WTC11 (cell line): ENCODE data around the gene MYPN. TPM values are rescaled to one million over a fixed set of nuclear protein-coding genes. Genes with fewer than 3 reads are reported as not detected.
A peak's percentile ranks its signal among the peaks of the same experiment; 100 is the strongest.

Experiments
- ATAC-seq: fragments of 200-7000 bp; cut with Tn5 transposase; 2 replicates; pipeline ENCODE4 v1.10.0; 2021; ENCODE audit warnings: mild to moderate bottlenecking, moderate library complexity
- CTCF ChIA-PET: fragments of 300-600 bp; sonication (Branson Sonifier 250); formaldehyde crosslinking; loops from one replicate; lab custom pipeline; 2021; ENCODE audit warnings: antibody characterized with exemption; lab: Charles Lee
- POLR2A ChIA-PET: fragments of 350-600 bp; sonication (Branson Sonifier 250); formaldehyde crosslinking; loops from one replicate; lab custom pipeline; 2021; ENCODE audit warnings: antibody characterized with exemption; lab: Charles Lee
- DNase-seq: peaks from one replicate; pipeline ENCODE4 v3.0.0; 2021; ENCODE audit warnings: low spot score
- H3K27ac Mint-ChIP-seq: 2 replicates; pipeline ENCODE4 v1.8.0; 2021; ENCODE audit warnings: mixed read lengths
- H3K27me3 Mint-ChIP-seq: 2 replicates; pipeline ENCODE4 v1.8.0; 2021; ENCODE audit warnings: low read depth, mild to moderate bottlenecking, moderate library complexity, mixed read lengths
- H3K36me3 Mint-ChIP-seq: 2 replicates; pipeline ENCODE4 v1.8.0; 2021; ENCODE audit warnings: mixed read lengths
- H3K4me1 Mint-ChIP-seq: 2 replicates; pipeline ENCODE4 v1.8.0; 2022; ENCODE audit warnings: mixed read lengths
- H3K4me3 Mint-ChIP-seq: 2 replicates; pipeline ENCODE4 v1.8.0; 2021; ENCODE audit warnings: mild to moderate bottlenecking, moderate library complexity, mixed read lengths
- H3K9me3 Mint-ChIP-seq: 2 replicates; pipeline ENCODE4 v1.8.0; 2021; ENCODE audit warnings: mixed read lengths
- CBFB ChIP-seq: sonication (generic); formaldehyde crosslinking; IDR thresholded peaks from 2 replicates; pipeline ENCODE4 v1.8.1; 2022; ENCODE audit warnings: mild to moderate bottlenecking, low read depth, missing genetic modification reagents
- FOXJ3 ChIP-seq: sonication (generic); formaldehyde crosslinking; IDR thresholded peaks from 2 replicates; pipeline ENCODE4 v1.9.0; 2021; ENCODE audit warnings: missing genetic modification reagents, mild to moderate bottlenecking, borderline replicate concordance
- FOXK1 ChIP-seq: sonication (generic); formaldehyde crosslinking; IDR thresholded peaks from 2 replicates; pipeline ENCODE4 v1.8.0; 2022; ENCODE audit warnings: mild to moderate bottlenecking, moderate library complexity, missing genetic modification reagents
- GABPB1 ChIP-seq: sonication (generic); formaldehyde crosslinking; IDR thresholded peaks from 2 replicates; pipeline ENCODE4 v1.8.1; 2023; ENCODE audit warnings: mild to moderate bottlenecking, missing genetic modification reagents
- GTF2I ChIP-seq: fragments of 250-450 bp; sonication (Bioruptor Pico); conservative IDR thresholded peaks from 2 replicates; pipeline ENCODE4 v1.4.0; 2021; ENCODE audit warnings: mild to moderate bottlenecking
- JAZF1 ChIP-seq: fragments of 250-450 bp; sonication (Bioruptor Pico); IDR thresholded peaks from 2 replicates; pipeline ENCODE4 v1.9.0; 2021; ENCODE audit warnings: moderate library complexity, mild to moderate bottlenecking, inconsistent platforms
- NFE2L1 ChIP-seq: sonication (generic); formaldehyde crosslinking; IDR thresholded peaks from 2 replicates; pipeline ENCODE4 v1.8.1; 2023; ENCODE audit warnings: missing genetic modification reagents
- NR1H2 ChIP-seq: sonication (generic); formaldehyde crosslinking; IDR thresholded peaks from 2 replicates; pipeline ENCODE4 v1.9.0; 2021; ENCODE audit warnings: mild to moderate bottlenecking, moderate library complexity, missing genetic modification reagents
- NR2C2 ChIP-seq: sonication (generic); formaldehyde crosslinking; IDR thresholded peaks from 2 replicates; pipeline ENCODE4 v1.8.0; 2022; ENCODE audit warnings: mild to moderate bottlenecking, missing genetic modification reagents
- NR3C1 ChIP-seq: sonication (generic); formaldehyde crosslinking; conservative IDR thresholded peaks from 2 replicates; pipeline ENCODE4 v1.8.1; 2023; ENCODE audit warnings: low read depth, mild to moderate bottlenecking, missing genetic modification reagents
- RELA ChIP-seq: sonication (generic); formaldehyde crosslinking; IDR thresholded peaks from 2 replicates; pipeline ENCODE4 v1.8.1; 2022; ENCODE audit warnings: missing genetic modification reagents, mild to moderate bottlenecking, borderline replicate concordance
- SP1 ChIP-seq: sonication (generic); formaldehyde crosslinking; conservative IDR thresholded peaks from 2 replicates; pipeline ENCODE4 v1.8.1; 2022; ENCODE audit warnings: missing genetic modification reagents
- TCF7 ChIP-seq: sonication (generic); formaldehyde crosslinking; IDR thresholded peaks from 2 replicates; pipeline ENCODE4 v1.8.0; 2022; ENCODE audit warnings: mild to moderate bottlenecking, low read depth, missing genetic modification reagents, moderate library complexity
- TEAD1 ChIP-seq: sonication (generic); formaldehyde crosslinking; IDR thresholded peaks from 2 replicates; pipeline ENCODE4 v1.8.0; 2022; ENCODE audit warnings: mild to moderate bottlenecking, missing genetic modification reagents
- ZNF121 ChIP-seq: sonication (generic); formaldehyde crosslinking; IDR thresholded peaks from 2 replicates; pipeline ENCODE4 v1.8.0; 2023; ENCODE audit warnings: missing genetic modification reagents
- ZNF138 ChIP-seq: sonication (generic); formaldehyde crosslinking; conservative IDR thresholded peaks from 2 replicates; pipeline ENCODE4 v1.8.1; 2022; ENCODE audit warnings: mild to moderate bottlenecking, moderate library complexity, missing genetic modification reagents
- ZNF232 ChIP-seq: sonication (generic); formaldehyde crosslinking; IDR thresholded peaks from 2 replicates; pipeline ENCODE4 v1.8.0; 2022; ENCODE audit warnings: mild to moderate bottlenecking, missing genetic modification reagents
- ZNF317 ChIP-seq: sonication (generic); formaldehyde crosslinking; IDR thresholded peaks from 2 replicates; pipeline ENCODE4 v1.8.1; 2023; ENCODE audit warnings: low read depth, mild to moderate bottlenecking, moderate library complexity, missing genetic modification reagents, borderline replicate concordance
- total RNA-seq: library from RNA; stranded (reverse); gene quantifications from 3 replicates; pipeline ENCODE4 v1.2.3, GENCODE V29; 2021
- TF ChIP-seq, protein P1 (sequence below): sonication (generic); formaldehyde crosslinking; IDR thresholded peaks from 2 replicates; pipeline ENCODE4 v1.8.1; 2023; ENCODE audit warnings: mild to moderate bottlenecking, missing genetic modification reagents, moderate library complexity
- TF ChIP-seq, protein P2 (sequence below): fragments of 200-600 bp; IDR thresholded peaks from 2 replicates; pipeline ENCODE4 v1.8.0; 2022; ENCODE audit warnings: antibody characterized with exemption
- TF ChIP-seq, protein P3 (sequence below): sonication (generic); formaldehyde crosslinking; IDR thresholded peaks from 2 replicates; pipeline ENCODE4 v1.8.0; 2022; ENCODE audit warnings: missing genetic modification reagents
- TF ChIP-seq, protein P4 (sequence below): sonication (generic); formaldehyde crosslinking; IDR thresholded peaks from 2 replicates; pipeline ENCODE4 v1.8.0; 2022; ENCODE audit warnings: mild to moderate bottlenecking, missing genetic modification reagents
- TF ChIP-seq, protein P5 (sequence below): sonication (generic); formaldehyde crosslinking; IDR thresholded peaks from 2 replicates; pipeline ENCODE4 v1.8.0; 2022; ENCODE audit warnings: mild to moderate bottlenecking, missing genetic modification reagents
- TF ChIP-seq, protein P6 (sequence below): sonication (generic); formaldehyde crosslinking; conservative IDR thresholded peaks from 2 replicates; pipeline ENCODE4 v1.8.1; 2023; ENCODE audit warnings: mild to moderate bottlenecking, low read depth, missing genetic modification reagents, moderate library complexity

MYPN gene
- total RNA-seq, 1 experiment from 2014 or later, result not detected

DNA sequence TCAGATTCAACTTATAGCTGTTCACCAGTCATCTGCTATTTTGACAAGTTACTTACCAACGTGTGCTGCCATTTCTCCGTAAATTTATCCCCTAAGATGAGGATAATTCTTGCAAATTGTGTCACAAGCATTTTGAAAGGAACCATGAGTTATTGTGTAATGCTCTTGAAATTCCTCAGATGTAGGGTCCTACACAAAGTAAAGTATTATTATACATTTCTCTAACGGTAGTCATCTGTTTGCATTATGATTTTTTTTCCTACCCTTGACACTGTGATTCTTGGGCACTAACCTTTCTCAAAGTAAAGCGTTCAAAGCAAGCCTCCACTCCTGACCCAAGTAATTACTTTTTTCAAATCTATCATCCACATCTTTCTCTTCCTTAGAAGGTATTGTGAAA lies 42.3 kb upstream of the MYPN start (continued):
- TF ChIP-seq, protein P1, sequence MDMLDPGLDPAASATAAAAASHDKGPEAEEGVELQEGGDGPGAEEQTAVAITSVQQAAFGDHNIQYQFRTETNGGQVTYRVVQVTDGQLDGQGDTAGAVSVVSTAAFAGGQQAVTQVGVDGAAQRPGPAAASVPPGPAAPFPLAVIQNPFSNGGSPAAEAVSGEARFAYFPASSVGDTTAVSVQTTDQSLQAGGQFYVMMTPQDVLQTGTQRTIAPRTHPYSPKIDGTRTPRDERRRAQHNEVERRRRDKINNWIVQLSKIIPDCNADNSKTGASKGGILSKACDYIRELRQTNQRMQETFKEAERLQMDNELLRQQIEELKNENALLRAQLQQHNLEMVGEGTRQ (CRISPR knock-in tag), result no peak
- TF ChIP-seq SP1 (CRISPR knock-in tag), result no peak
- TF ChIP-seq JAZF1, result no peak

DNA sequence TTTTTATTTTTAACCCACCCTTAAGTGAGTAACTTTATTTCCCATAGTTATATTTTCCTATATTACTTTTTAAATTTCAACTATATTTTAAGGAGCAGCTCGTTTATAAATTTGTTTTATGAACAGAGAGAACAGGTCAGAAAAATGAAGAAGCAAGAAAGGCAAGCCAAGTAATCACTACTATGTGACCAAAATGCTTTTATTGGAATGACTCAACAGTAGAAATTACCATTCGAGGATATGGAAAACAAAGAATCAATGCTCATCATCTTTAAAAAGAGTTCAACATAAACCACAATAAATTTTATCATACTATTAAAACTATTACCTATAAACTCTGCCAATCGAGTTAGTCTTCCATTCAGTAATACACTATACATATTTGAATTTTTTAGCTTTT lies 41.8 kb upstream of the MYPN start:
- Mint-ChIP-seq H3K27ac (no peak overlapping the region), H3K9me3 (no peaks in the 10 kb centered on the region)
- no peak for ATAC-seq
- CTCF ChIA-PET, result no interaction called here
- TF ChIP-seq TEAD1 (CRISPR knock-in tag), result no peak
- TF ChIP-seq CBFB (CRISPR knock-in tag), result no peak
- TF ChIP-seq GTF2I (CRISPR knock-in tag), result no peak
- TF ChIP-seq, protein P2, sequence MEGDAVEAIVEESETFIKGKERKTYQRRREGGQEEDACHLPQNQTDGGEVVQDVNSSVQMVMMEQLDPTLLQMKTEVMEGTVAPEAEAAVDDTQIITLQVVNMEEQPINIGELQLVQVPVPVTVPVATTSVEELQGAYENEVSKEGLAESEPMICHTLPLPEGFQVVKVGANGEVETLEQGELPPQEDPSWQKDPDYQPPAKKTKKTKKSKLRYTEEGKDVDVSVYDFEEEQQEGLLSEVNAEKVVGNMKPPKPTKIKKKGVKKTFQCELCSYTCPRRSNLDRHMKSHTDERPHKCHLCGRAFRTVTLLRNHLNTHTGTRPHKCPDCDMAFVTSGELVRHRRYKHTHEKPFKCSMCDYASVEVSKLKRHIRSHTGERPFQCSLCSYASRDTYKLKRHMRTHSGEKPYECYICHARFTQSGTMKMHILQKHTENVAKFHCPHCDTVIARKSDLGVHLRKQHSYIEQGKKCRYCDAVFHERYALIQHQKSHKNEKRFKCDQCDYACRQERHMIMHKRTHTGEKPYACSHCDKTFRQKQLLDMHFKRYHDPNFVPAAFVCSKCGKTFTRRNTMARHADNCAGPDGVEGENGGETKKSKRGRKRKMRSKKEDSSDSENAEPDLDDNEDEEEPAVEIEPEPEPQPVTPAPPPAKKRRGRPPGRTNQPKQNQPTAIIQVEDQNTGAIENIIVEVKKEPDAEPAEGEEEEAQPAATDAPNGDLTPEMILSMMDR, result no peak
- no peak for TF ChIP-seq NR1H2
- TF ChIP-seq, protein P3, sequence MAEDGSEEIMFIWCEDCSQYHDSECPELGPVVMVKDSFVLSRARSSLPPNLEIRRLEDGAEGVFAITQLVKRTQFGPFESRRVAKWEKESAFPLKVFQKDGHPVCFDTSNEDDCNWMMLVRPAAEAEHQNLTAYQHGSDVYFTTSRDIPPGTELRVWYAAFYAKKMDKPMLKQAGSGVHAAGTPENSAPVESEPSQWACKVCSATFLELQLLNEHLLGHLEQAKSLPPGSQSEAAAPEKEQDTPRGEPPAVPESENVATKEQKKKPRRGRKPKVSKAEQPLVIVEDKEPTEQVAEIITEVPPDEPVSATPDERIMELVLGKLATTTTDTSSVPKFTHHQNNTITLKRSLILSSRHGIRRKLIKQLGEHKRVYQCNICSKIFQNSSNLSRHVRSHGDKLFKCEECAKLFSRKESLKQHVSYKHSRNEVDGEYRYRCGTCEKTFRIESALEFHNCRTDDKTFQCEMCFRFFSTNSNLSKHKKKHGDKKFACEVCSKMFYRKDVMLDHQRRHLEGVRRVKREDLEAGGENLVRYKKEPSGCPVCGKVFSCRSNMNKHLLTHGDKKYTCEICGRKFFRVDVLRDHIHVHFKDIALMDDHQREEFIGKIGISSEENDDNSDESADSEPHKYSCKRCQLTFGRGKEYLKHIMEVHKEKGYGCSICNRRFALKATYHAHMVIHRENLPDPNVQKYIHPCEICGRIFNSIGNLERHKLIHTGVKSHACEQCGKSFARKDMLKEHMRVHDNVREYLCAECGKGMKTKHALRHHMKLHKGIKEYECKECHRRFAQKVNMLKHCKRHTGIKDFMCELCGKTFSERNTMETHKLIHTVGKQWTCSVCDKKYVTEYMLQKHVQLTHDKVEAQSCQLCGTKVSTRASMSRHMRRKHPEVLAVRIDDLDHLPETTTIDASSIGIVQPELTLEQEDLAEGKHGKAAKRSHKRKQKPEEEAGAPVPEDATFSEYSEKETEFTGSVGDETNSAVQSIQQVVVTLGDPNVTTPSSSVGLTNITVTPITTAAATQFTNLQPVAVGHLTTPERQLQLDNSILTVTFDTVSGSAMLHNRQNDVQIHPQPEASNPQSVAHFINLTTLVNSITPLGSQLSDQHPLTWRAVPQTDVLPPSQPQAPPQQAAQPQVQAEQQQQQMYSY (CRISPR knock-in tag), result no peak
- no peak for TF ChIP-seq FOXK1
- no peak for TF ChIP-seq NFE2L1 (CRISPR knock-in tag)
- no peak for TF ChIP-seq ZNF121 (CRISPR knock-in tag)
- TF ChIP-seq, all 79 proteins: peak for 0
- POLR2A ChIA-PET, result no interaction called here
- no peak for DNase-seq
- Mint-ChIP-seq H3K4me3 (no peak overlapping the region), H3K4me1 (peaks cover 16% of the 10 kb centered on the region), H3K36me3 (peaks cover 21% of the 10 kb centered on the region), H3K27me3 (no peaks in the 10 kb centered on the region)

DNA sequence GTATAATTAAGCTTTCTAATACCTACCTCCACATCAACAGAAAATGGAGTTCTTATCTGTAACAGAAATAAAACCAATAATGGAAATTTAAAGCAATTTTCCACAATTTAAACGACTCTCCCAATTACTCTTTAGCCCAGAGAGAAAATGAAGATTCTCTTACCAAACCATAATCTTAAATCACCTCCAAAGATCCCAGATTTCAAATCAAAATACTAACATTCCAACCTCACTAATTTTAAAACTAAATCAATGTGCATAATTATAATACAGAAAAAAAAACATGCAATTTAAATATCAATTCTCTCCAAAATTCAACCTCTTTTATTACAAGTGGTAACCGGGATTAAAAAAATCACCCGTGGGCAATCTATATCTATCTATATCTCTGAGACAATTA lies 35.7 kb upstream of the MYPN start:
- no peak for ATAC-seq
- Mint-ChIP-seq H3K27me3 (no peaks in the 10 kb centered on the region; the same call in 1 of the 2 replicates), H3K9me3 (no peaks in the 10 kb centered on the region), H3K36me3 (peaks cover 15% of the 10 kb centered on the region), H3K27ac (peak overlapping the region; percentile 83), H3K4me3 (peak overlapping the region; percentile 98), H3K4me1 (peaks cover 32% of the 10 kb centered on the region)
- no peak for DNase-seq
- CTCF ChIA-PET, result no interaction called here
- POLR2A ChIA-PET, result no interaction called here
- TF ChIP-seq, protein P4, sequence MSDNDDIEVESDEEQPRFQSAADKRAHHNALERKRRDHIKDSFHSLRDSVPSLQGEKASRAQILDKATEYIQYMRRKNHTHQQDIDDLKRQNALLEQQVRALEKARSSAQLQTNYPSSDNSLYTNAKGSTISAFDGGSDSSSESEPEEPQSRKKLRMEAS, result no peak
- TF ChIP-seq ZNF232 (no peak), RELA (CRISPR knock-in tag) (no peak), FOXJ3 (no peak), JAZF1 (no peak), NFE2L1 (CRISPR knock-in tag) (no peak), GABPB1 (CRISPR knock-in tag) (no peak), ZNF317 (CRISPR knock-in tag) (no peak), NR2C2 (no peak), ZNF138 (CRISPR knock-in tag) (no peak), TCF7 (CRISPR knock-in tag) (no peak), NR3C1 (no peak)
- TF ChIP-seq, protein P5, sequence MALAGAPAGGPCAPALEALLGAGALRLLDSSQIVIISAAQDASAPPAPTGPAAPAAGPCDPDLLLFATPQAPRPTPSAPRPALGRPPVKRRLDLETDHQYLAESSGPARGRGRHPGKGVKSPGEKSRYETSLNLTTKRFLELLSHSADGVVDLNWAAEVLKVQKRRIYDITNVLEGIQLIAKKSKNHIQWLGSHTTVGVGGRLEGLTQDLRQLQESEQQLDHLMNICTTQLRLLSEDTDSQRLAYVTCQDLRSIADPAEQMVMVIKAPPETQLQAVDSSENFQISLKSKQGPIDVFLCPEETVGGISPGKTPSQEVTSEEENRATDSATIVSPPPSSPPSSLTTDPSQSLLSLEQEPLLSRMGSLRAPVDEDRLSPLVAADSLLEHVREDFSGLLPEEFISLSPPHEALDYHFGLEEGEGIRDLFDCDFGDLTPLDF (CRISPR knock-in tag), result no peak
- TF ChIP-seq, protein P6, sequence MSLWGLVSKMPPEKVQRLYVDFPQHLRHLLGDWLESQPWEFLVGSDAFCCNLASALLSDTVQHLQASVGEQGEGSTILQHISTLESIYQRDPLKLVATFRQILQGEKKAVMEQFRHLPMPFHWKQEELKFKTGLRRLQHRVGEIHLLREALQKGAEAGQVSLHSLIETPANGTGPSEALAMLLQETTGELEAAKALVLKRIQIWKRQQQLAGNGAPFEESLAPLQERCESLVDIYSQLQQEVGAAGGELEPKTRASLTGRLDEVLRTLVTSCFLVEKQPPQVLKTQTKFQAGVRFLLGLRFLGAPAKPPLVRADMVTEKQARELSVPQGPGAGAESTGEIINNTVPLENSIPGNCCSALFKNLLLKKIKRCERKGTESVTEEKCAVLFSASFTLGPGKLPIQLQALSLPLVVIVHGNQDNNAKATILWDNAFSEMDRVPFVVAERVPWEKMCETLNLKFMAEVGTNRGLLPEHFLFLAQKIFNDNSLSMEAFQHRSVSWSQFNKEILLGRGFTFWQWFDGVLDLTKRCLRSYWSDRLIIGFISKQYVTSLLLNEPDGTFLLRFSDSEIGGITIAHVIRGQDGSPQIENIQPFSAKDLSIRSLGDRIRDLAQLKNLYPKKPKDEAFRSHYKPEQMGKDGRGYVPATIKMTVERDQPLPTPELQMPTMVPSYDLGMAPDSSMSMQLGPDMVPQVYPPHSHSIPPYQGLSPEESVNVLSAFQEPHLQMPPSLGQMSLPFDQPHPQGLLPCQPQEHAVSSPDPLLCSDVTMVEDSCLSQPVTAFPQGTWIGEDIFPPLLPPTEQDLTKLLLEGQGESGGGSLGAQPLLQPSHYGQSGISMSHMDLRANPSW (CRISPR knock-in tag), result no peak
